Measurements from ENCODE around the gene ATP6V0E2. TPM values are rescaled to one million over a fixed set of nuclear protein-coding genes. Genes with fewer than 3 reads are reported as not detected.

The ATP6V0E2 gene
- total RNA-seq, result 100 to 1,000 TPM in 5 of 10 donors, 10 to 100 TPM in 5; 69.2 to 119 (median 96.7) TPM
- polyA plus RNA-seq, result 10 to 100 TPM; 27.5 to 46.5 TPM
- long read RNA-seq, donor 1, transcript ATP6V0E2-203 (4 exons, 2,722 nt), result major isoform, 139 of 202 reads
- long read RNA-seq, donor 1, partial matches to known transcripts, result 58 of 202 reads
- long read RNA-seq, donor 1, other reads (novel, unspliced or antisense), result 3 of 202 reads
- long read RNA-seq, donor 2, transcript ATP6V0E2-203 (4 exons, 2,722 nt), result major isoform, 100 of 145 reads
- long read RNA-seq, donor 2, partial matches to known transcripts, result 43 of 145 reads
- long read RNA-seq, donor 2, other reads (novel, unspliced or antisense), result 1 of 145 reads
- long read RNA-seq, donor 3, transcript ATP6V0E2-203 (4 exons, 2,722 nt), result major isoform, 280 of 316 reads
- long read RNA-seq, donor 3, partial matches to known transcripts, result 20 of 316 reads
- long read RNA-seq, donor 3, other reads (novel, unspliced or antisense), result 4 of 316 reads

GRCh38 chr7:149873074-149873969 is at the start of gene ATP6V0E2:
TSS of gene ATP6V0E2 (plus strand) at chr7:149873969. CDS start at chr7:149874066, 97 bp downstream.
- WGBS, 2 donors, result 0% methylated on average over 84 to 93 of the region's 93 CpGs
- ATAC-seq (peak; percentile 93 to 97 (median 95)), DNase-seq (peak; percentile 95 to 97)
- Histone ChIP-seq H3K27me3 (no peaks in the 10 kb centered on the region), H3K36me3 (peaks cover 0 to 18% (median 0%) of the 10 kb centered on the region in 9 donors), H3K4me3 (peak within 1 kb of the TSS; percentile 70 to 95 (median 81)), H3K27ac (peak within 1 kb of the TSS; percentile 81 to 97 (median 92)), H3K4me1 (peaks cover 8 to 56% (median 25%) of the 10 kb centered on the region in 9 donors), H3K9me3 (no peaks in the 10 kb centered on the region)
- intact Hi-C loops (cut with DNase I), result loop anchor here in 1 of 10 donors (5.0 kb wide), 1 partner anchor 36 kb away; the partner anchor contains the start of gene ZNF862
- no peak for TF ChIP-seq CTCF (IDR thresholded peaks at IDR 0.05)

- intact Hi-C loops (cut with DNase I), result no loop called here
- no peak for ATAC-seq
- WGBS, 2 donors, result 93 to 97% methylated on average over 13 of the region's 13 CpGs
These were observed 49.4 kb upstream of the ATP6V0E2 start for GRCh38 chr7:149824301-149824741.

GRCh38 chr7:149824748-149825566 is 48.8 kb upstream of the ATP6V0E2 start:
- no peak for TF ChIP-seq CTCF (IDR thresholded peaks at IDR 0.05)
- Histone ChIP-seq H3K36me3 (no peaks in the 10 kb centered on the region), H3K4me1 (no peaks in the 10 kb centered on the region), H3K27ac (no peak overlapping the region), H3K27me3 (no peaks in the 10 kb centered on the region), H3K9me3 (no peaks in the 10 kb centered on the region), H3K4me3 (no peak overlapping the region)
- intact Hi-C loops (cut with DNase I), result no loop called here
- 94 to 96% methylated on average over 19 of the region's 19 CpGs for WGBS, 2 donors
- DNase-seq (no peak), ATAC-seq (peak in 1 of 8 donors; percentile 12)

More at GRCh38 chr7:149824301-149824741, 49.4 kb upstream of the ATP6V0E2 start:
- DNase-seq, result peak in 1 of 2 donors; percentile 10
- no peak overlapping the region for H3K27ac ChIP-seq
- H3K4me1 ChIP-seq, result no peaks in the 10 kb centered on the region
- H3K9me3 ChIP-seq, result no peaks in the 10 kb centered on the region
- H3K4me3 ChIP-seq, result no peak overlapping the region
- no peak for TF ChIP-seq CTCF (IDR thresholded peaks at IDR 0.05)
- H3K27me3 ChIP-seq, result no peaks in the 10 kb centered on the region
- H3K36me3 ChIP-seq, result no peaks in the 10 kb centered on the region
